Mucosa of rectum (tissue), 2 donors: ENCODE data around the gene GPANK1.
A peak's percentile ranks its signal among the peaks of the same experiment; 100 is the strongest.

ENCODE experiments used
- H3K27ac ChIP-seq, 2 donors: one replicate each; pipeline ENCODE4 v1.7.0; 2013; ENCODE audit warnings: inconsistent platforms in 2 of 2, low read depth in 2 of 2, low read length in 2 of 2
- H3K27me3 ChIP-seq, 2 donors: one replicate each; pipeline ENCODE4 v1.7.0; 2013; ENCODE audit warnings: low read length in 2 of 2; ENCODE audit not compliant: control insufficient read depth in 2 of 2, insufficient read depth in 2 of 2
- H3K36me3 ChIP-seq, 2 donors: one replicate each; pipeline ENCODE4 v1.7.0; 2013; ENCODE audit warnings: low read length in 2 of 2; ENCODE audit not compliant: control insufficient read depth in 2 of 2, insufficient read depth in 2 of 2
- H3K4me1 ChIP-seq, 2 donors: one replicate each; pipeline ENCODE4 v1.7.0; 2013; ENCODE audit warnings: low read length in 2 of 2, mild to moderate bottlenecking in 1 of 2; ENCODE audit not compliant: control insufficient read depth in 2 of 2, insufficient read depth in 2 of 2
- H3K4me3 ChIP-seq, 2 donors: one replicate each; pipeline ENCODE4 v1.7.0; 2013; ENCODE audit warnings: low read length in 2 of 2
- H3K9ac ChIP-seq, 2 donors: one replicate each; pipeline ENCODE4 v1.7.0; 2013; ENCODE audit warnings: low read length in 2 of 2, low read depth in 1 of 2, mild to moderate bottlenecking in 1 of 2
- H3K9me3 ChIP-seq, 2 donors: one replicate each; pipeline ENCODE4 v1.7.0; 2013; ENCODE audit warnings: low read length in 2 of 2; ENCODE audit not compliant: control insufficient read depth in 2 of 2
- donor health status: healthy.
- donor health status: Normal muscosa, but diverticular disease.

Gene GPANK1

DNA sequence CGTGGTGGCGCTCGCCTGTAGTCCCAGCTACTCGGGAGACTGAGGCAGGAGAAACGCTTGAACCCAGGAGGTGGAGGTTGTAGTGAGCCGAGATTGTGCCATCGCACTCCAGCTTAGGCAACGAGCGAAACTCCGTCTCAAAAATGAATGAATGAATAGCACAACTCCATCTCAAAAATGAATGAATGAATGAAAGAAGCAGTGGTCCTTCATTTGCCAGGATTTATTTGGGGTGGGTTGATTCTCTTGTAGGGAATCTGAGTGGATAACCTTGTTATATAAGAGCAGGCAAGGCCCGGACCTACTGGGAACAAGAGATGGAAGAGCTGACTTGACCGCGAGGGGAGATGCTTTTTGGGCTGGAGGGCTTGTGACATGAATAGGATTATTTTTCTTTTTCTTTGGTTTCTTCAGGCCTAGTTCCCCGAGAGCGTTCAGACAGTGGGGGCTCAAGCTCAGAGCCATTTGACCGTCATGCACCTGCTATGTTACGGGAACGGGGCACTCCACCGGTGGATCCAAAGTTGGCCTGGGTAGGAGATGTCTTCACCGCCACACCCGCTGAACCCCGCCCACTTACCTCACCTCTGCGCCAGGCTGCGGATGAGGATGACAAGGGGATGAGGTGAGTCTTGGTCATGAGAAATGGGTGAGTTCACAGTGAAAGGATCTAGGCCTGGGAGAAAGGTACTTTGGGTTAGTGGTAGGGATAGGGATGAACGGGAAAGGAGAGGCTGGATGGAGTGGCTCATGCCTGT, 34.4 kb downstream of the GPANK1 start:
- H3K36me3 ChIP-seq = peaks cover 76 to 90% of the 10 kb centered on the region in 2 donors

GRCh38 chr6:31629014-31629413, 35.8 kb downstream of the GPANK1 start:
- Histone ChIP-seq H3K36me3 (peaks cover 74 to 90% of the 10 kb centered on the region in 2 donors), H3K9me3 (no peaks in the 10 kb centered on the region), H3K27ac (no peak overlapping the region), H3K27me3 (no peaks in the 10 kb centered on the region), H3K9ac (no peak overlapping the region), H3K4me1 (no peaks in the 10 kb centered on the region), H3K4me3 (no peak overlapping the region)

More for the DNA sequence above, 34.4 kb downstream of the GPANK1 start:
- Histone ChIP-seq H3K27me3 (no peaks in the 10 kb centered on the region), H3K4me3 (no peak overlapping the region), H3K9me3 (no peaks in the 10 kb centered on the region), H3K4me1 (no peaks in the 10 kb centered on the region), H3K9ac (no peak overlapping the region), H3K27ac (no peak overlapping the region)

DNA sequence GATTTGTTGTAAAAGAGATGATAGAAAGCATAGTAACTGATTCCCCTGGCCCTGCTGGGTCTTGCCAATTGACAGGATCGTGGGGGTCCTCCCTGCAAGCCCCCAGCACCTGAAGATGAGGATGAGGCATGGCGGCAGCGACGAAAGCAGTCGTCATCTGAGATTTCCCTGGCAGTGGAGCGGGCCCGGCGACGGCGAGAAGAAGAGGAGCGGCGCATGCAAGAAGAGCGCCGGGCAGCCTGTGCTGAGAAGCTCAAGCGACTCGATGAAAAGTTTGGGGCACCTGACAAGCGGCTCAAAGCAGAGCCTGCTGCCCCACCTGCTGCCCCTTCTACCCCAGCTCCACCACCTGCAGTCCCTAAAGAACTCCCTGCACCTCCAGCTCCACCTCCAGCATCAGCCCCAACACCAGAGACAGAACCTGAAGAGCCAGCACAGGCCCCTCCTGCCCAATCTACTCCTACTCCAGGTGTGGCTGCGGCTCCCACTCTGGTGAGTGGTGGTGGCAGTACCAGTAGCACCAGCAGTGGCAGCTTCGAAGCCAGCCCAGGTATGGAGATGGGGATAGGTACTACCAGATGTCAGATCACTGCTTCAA, 37.0 kb downstream of the GPANK1 start:
- peaks cover 68 to 90% of the 10 kb centered on the region in 2 donors for H3K36me3 ChIP-seq
- H3K27me3 ChIP-seq = no peaks in the 10 kb centered on the region
- no peaks in the 10 kb centered on the region for H3K9me3 ChIP-seq
- H3K4me3 ChIP-seq = no peak overlapping the region
- no peaks in the 10 kb centered on the region for H3K4me1 ChIP-seq
- H3K9ac ChIP-seq = no peak overlapping the region
- no peak overlapping the region for H3K27ac ChIP-seq

DNA sequence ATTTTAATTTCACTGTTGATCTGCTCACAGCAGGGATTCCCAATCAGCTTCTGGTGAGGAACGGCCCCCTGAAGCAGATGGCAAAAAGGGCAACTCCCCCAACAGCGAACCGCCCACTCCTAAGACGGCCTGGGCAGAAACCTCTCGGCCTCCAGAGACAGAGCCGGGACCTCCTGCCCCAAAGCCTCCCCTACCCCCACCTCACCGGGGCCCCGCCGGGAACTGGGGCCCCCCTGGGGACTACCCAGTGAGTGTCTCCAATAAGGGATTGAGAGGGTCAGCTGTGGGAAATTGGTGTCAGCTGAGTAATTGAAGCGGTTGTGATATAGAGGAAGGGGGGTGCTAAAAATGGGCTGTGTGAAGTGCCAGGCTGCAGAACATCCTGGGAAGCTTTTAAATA, 37.8 kb downstream of the GPANK1 start:
- peaks cover 4 to 5% of the 10 kb centered on the region in 2 donors for H3K4me1 ChIP-seq
- H3K9me3 ChIP-seq = no peaks in the 10 kb centered on the region
- H3K27me3 ChIP-seq = no peaks in the 10 kb centered on the region
- peaks cover 65 to 89% of the 10 kb centered on the region in 2 donors for H3K36me3 ChIP-seq
- no peak overlapping the region for H3K27ac ChIP-seq
- no peak overlapping the region for H3K9ac ChIP-seq
- no peak overlapping the region for H3K4me3 ChIP-seq

DNA sequence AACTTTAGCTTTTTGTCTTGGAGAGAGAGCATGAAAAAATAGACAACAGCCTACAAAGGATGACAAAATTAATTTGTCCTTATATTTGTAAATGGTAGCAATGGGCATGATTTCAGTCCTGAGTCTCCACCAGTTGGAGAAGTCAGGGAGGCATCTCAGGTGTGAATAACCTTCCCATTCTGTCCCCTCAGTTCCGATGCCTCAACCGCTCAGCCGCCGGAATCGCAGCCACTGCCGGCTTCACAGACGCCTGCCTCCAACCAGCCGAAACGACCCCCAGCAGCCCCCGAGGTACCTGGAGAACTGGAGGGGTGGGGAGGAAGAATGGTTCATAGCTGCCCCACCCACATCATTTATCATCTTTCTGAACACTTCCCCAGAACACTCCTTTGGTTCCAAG, 40.7 kb downstream of the GPANK1 start:
- no peak overlapping the region for H3K4me3 ChIP-seq
- peaks cover 10 to 21% of the 10 kb centered on the region in 2 donors for H3K4me1 ChIP-seq
- peaks cover 48 to 66% of the 10 kb centered on the region in 2 donors for H3K36me3 ChIP-seq
- H3K27me3 ChIP-seq = no peaks in the 10 kb centered on the region
- no peak overlapping the region for H3K27ac ChIP-seq
- H3K9ac ChIP-seq = no peak overlapping the region
- no peaks in the 10 kb centered on the region for H3K9me3 ChIP-seq

- peaks cover 39 to 52% of the 10 kb centered on the region in 2 donors for H3K36me3 ChIP-seq
Measured at GRCh38 chr6:31622684-31623091, 42.1 kb downstream of the GPANK1 start.

GRCh38 chr6:31621991-31622390, 42.8 kb downstream of the GPANK1 start:
- Histone ChIP-seq H3K27ac (peak overlapping the region; percentile 1 to 99), H3K27me3 (no peaks in the 10 kb centered on the region), H3K9ac (peak overlapping the region; percentile 93 to 94), H3K4me1 (peaks cover 10 to 21% of the 10 kb centered on the region in 2 donors), H3K36me3 (peaks cover 33 to 45% of the 10 kb centered on the region in 2 donors), H3K4me3 (peak overlapping the region; percentile 80 to 86), H3K9me3 (no peaks in the 10 kb centered on the region)

More at GRCh38 chr6:31622684-31623091, 42.1 kb downstream of the GPANK1 start:
- Histone ChIP-seq H3K27ac (no peak overlapping the region), H3K9ac (no peak overlapping the region), H3K27me3 (no peaks in the 10 kb centered on the region), H3K9me3 (no peaks in the 10 kb centered on the region), H3K4me1 (peaks cover 10 to 21% of the 10 kb centered on the region in 2 donors), H3K4me3 (no peak overlapping the region)

- Histone ChIP-seq H3K4me1 (peaks cover 10 to 21% of the 10 kb centered on the region in 2 donors), H3K9ac (peak overlapping the region; percentile 93 to 94), H3K27ac (peak overlapping the region; percentile 99), H3K27me3 (no peaks in the 10 kb centered on the region), H3K36me3 (peaks cover 27 to 39% of the 10 kb centered on the region in 2 donors), H3K4me3 (peak overlapping the region; percentile 80 to 86), H3K9me3 (no peaks in the 10 kb centered on the region)
Measured at GRCh38 chr6:31621320-31621939, 43.4 kb downstream of the GPANK1 start.

GRCh38 chr6:31620586-31621319, 44.0 kb downstream of the GPANK1 start, which contains the start of gene PRRC2A:
Gene PRRC2A (plus strand): TSS chr6:31620715. CDS start chr6:31622790, 2,075 bp downstream.
- Histone ChIP-seq H3K9ac (peak within 1 kb of the TSS; percentile 93 to 94), H3K9me3 (no peaks in the 10 kb centered on the region), H3K27me3 (no peaks in the 10 kb centered on the region), H3K36me3 (peaks cover 22 to 33% of the 10 kb centered on the region in 2 donors), H3K4me3 (peak within 1 kb of the TSS; percentile 86 to 89), H3K27ac (peak within 1 kb of the TSS; percentile 99), H3K4me1 (peaks cover 10 to 21% of the 10 kb centered on the region in 2 donors)
